HG02970 (cell line): ENCODE measurements around the gene SMAD7.

Experiments
- ATAC-seq: cut with Tn5 transposase; IDR thresholded peaks from one replicate; pipeline ENCODE4 v1.9.1; 2021; ENCODE audit warnings: mild to moderate bottlenecking, moderate library complexity, moderate number of reproducible peaks; ENCODE audit not compliant: unreplicated experiment, low FRiP score

The SMAD7 gene

DNA sequence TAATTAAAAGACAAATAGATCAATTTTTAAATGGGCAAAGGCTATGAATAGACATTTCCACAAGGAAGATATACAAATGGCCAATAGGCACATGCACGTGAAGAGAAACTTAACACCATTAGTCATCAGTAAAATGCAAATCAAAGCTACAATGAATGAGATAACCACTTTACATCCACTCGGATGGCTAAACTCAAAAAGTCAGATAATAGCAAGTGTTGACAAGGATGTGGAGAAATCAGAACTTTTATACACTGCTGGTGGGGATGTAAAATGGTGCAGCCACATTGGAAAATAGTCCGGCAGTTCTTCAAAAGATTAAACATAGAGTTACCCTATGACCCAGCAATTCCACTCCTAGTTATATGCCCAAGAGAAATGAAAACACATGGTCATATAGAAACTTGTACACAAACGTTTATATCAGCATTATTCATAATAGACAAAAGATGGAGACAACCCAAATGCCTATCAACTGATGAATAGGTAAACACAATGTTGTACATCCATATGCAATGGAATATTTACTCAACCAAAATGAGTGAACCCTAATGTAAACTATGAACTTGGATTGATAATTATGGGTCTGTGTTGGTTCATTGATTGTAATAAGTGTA is 51.1 kb downstream of the SMAD7 start:
- no peak for ATAC-seq

- ATAC-seq, result no peak
These were observed 52.2 kb downstream of the SMAD7 start for GRCh38 chr18:48898521-48898920.

DNA sequence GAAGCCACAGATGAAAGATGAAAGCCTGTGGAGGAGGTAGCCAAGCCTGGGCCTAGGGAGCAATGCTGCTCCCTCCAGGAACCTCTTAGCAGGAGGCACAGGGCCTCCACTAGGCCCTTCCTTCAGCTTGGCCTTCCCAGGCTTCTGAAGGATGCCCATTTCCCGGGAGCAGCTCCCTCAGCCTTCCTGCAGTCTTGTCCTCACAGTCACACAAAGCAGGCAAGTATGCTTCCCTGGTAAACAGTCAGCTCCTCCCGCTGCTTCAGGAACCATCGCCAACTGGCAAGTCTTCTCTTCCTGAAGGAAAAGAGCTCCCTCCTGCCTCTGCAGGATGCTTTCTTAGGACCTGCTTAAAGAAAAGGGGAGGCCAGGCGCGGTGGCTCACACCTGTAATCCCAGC is 53.2 kb downstream of the SMAD7 start:
- no peak for ATAC-seq

DNA sequence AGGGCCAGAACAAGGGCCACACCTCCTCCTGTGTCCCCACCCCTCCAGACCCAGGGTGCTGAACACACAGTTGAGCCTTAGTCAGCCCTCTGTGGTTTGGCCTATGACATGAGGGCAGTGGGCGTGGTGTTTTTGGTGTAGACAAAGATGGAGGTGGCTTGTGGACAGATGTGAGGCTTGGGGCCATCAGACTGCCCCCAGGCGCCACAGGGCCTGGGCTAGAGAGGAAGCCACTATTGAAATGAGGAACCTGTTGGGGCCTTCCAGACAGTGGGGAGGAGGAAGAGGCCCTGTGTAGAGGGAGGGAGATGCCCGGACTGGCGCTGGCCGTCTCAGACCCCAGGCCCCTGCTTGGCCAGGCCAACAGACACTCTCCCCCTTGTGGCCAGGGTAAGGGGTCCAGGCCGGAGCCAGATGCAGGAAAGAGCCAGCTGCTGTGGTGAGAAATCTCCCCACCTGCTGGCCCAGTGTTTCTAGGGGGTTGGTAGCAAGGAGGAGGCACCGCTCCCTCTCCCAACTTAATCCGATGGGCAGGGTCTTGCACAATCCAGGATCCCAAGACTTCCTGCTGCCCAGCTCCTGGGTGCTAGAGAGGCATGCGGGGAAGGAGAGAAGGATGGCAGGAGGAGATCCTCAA is 53.8 kb downstream of the SMAD7 start:
- ATAC-seq, result no peak

DNA sequence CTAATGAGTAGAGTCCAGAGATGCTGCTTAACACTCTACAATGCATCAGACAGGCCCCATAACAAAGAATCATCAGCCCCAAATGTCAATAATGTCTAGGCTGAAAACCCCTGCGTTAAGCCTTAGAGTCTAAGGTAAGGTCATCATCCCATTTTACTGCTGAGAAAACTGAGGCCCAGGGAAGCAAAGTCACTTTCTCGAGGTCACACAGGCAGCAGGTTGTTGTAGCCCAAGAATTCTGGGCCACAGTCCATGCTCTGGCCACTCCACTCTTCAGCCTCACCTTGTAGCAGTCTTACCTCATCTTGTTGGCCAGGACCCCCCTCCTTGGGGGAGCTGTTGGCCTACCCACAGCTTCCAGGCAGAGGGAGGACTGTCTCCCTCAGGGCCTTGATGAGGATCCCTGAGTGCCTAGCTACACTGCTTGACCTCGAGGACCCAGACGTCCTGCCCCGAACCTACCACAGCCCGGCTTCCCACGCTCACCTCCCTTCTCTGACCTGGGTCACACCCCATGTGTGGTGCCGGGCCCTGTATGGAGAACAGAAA is 54.4 kb downstream of the SMAD7 start:
- no peak for ATAC-seq

DNA sequence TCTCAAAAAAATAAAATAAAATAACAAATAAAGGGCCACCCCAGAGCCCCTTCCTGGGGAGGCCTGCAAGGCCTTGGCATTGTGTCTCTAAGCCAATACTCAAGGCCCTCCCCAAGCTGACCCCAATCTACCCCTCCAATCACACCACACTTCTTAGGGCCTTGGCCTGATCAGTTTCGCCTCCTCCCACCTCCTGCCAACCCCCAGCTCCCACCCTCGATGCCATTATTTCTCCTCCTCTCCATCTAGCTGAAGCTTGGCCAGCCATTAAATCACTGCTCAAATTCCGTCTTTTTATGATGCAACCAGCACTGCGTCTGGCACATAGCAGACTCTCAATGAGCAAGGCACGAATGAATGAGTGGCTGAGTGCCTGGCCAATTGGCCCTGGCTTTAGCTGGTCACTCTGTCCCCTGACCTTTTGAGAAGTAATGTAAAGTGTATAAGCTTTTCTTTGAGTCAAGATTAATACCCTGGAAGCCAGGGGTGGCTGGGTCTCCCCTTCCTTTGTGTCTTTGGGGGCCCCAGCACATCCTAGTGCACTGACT is 55.9 kb downstream of the SMAD7 start:
- ATAC-seq, result no peak

- no peak for ATAC-seq
These were observed 56.9 kb downstream of the SMAD7 start for GRCh38 chr18:48893608-48894600.

GRCh38 chr18:48893061-48893607 is 57.6 kb downstream of the SMAD7 start:
- ATAC-seq, result no peak

DNA sequence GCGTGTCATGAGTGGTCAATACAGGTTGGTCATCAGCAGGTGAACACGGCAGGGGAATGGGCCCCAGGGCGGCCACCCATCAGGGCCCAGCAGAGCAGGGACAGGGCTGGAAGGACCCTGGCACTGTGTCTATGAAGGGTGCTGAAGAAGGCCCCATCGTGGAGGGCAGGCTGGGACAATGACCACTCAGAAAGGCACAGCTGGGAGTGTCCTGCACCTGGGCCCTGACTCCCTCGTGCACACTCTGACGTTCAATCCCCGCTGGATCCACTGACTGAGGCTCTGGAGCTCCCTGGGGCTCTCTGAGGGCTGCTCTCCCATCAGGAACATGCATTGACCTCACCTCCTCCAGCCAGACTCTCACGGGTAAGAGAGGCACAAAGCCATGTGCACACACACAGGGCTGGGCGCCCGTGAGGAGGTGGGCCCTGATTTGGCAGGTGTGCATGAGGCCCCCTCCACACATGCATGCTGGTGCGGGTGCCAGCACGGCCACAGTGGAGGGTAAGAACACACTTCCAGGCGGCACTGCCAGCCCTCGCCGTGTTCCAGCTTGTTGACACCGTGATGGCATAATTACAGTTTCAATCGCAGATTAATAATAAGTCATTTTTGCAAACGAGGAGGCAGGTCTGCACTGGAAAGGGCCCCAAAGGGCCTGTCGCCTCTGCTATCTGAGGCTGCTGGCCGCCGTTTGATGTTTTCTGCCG is 58.5 kb downstream of the SMAD7 start:
- no peak for ATAC-seq

- no peak for ATAC-seq
These were observed 59.0 kb downstream of the SMAD7 start for GRCh38 chr18:48891721-48892120.

DNA sequence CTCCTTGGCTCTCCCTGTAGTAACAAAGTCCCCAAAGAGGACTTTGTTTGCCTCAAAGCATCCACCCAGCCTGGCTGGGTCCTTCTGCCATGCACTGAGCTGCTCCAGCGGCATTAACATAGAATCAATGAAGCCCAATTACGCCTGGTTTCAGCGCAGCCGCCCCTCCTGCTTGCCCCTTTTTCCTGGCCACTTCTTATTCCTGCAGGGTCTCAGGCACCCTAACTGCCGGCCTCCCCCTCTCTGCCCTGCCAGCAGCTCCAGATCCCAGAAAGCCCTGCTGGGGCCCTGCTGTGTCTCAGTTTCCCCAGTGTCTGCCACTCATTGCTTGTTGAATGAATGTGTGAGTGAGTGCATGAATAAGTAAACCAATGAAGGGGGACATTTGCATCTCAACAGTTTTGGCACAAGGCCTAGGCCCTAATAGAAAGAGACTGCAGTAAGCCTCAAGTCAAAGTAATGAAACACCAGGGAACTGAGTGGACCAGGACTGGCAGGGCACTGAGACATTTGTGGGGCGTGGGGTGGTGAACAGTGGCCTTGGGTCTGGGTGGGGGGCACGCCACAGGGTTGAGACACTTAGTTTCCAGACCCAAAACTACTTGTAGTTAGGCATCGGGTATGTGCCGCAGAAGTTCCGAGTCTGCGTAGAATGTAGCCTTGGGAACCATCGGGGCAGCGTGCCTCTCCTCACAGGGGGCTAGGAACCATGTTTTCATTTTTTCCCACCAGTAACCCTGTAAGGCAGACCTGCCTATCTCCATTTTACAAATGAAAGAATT is 60.6 kb downstream of the SMAD7 start:
- ATAC-seq, result no peak

DNA sequence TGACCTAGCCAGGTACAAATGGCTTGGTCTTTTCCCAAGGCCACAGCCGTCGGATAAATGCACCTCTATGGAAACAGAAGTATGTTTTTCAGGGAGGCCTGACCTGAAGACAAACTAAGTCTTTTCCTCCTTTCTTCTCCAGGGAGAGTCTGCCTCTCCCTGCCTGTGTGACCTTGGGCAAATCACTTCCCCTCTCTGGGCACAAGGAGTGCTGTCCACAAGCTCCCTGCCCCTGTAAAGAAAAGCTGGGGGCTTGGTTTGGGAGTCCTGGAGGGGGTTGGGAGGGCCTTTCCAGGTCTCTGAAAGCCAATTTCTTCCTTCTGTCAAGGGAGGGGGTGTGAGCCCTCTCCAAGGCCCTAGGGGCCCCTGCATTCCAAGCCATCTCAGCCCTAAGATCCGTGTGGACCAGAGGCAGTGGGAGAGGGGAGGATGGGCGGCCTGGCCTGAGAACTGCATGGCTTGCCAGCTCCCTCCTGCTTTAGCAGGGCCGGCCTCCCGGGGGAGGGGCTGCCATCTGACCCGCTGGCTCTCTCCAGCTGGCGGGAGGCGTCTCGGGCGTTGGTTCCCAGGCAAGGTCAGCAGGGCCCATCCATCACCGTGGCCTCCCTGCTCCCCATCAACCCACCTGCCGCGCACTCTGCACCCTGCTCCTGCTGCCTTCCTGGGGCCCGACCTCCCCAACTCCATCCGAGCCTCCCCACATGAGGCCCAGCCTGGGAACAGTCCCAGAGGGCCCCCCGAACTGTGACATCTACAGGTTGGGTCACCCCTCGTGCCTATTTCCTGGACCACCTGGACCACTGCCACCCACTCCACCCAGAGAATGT is 61.4 kb downstream of the SMAD7 start:
- ATAC-seq, result no peak

GRCh38 chr18:48888773-48889080 is 62.0 kb downstream of the SMAD7 start:
- no peak for ATAC-seq

DNA sequence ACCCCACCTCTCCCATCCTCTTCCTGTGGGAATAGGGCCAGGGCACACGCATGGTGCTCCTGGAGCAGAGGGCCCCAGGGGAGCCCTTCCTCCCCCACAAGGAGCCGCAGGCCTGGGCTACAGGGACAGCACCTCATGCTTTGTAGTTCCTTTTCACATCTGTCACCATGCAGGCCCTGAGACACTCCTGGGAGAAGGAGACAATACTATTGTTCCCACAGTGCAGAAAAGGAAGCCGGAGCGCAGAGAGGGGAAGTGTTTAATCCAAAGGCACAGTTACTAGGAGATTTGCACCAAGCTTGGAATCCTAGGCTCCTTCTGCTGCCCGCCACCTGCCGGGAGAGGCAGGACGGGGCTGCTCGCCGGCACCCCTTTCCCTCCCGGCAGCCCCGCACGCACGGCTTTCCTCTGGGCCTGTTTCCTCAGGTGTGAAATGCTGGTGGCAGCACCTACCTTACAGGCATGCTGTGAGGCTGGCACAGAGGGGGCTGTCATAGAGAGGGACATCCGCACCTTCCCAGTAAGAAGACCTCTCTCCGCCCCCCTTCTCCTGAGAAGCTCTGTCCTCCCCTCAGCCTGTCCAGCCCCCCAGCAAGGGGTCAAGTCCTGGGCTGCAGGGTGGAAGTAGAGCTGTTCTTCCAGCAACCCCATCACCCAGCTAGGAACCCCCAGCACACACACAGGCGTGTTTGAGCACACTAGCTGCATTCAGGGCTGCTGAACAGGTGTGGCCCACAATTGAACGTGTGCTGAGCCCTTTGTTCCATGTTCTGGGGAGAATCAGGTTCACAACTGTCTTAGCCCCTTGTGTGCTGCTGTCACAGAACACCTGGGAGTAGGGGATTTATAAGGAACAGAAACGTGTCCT is 62.6 kb downstream of the SMAD7 start:
- ATAC-seq, result no peak

GRCh38 chr18:48887294-48887904 is 63.4 kb downstream of the SMAD7 start:
- no peak for ATAC-seq

- ATAC-seq, result no peak
These were observed 64.1 kb downstream of the SMAD7 start for GRCh38 chr18:48886520-48887293.
